Natural killer cell treated with Interleukin-12 subunit alpha and Interleukin-12 subunit beta and Interleukin-15 and Interleukin-18, amount 100 ng/mL, for 72 hours (primary cell): Measurements from ENCODE around the gene NPEPL1. TPM values are rescaled to one million over a fixed set of nuclear protein-coding genes. Genes with fewer than 3 reads are reported as not detected.

Source experiments
- ATAC-seq, 2 donors: fragments of 150-1000 bp; cut with Tn5 transposase in 1 of 2; sonication (Bioruptor Pico), chemical (Tn5 transposase) in 1 of 2; 2 replicates each; pipeline ENCODE4 v1.10.0; 2021
- DNase-seq: peaks from one replicate; pipeline ENCODE4 v3.0.0; 2022; ENCODE audit warnings: low spot score
- H3K27ac Mint-ChIP-seq, 2 donors: 1 replicate in 1 of 2; 2 replicates in 1 of 2; pipeline ENCODE4 v1.8.0; 2022; ENCODE audit warnings: mixed read lengths in 2 of 2, mild to moderate bottlenecking in 1 of 2, moderate library complexity in 1 of 2
- H3K27me3 Mint-ChIP-seq, 2 donors: 1 replicate in 1 of 2; 2 replicates in 1 of 2; pipeline ENCODE4 v1.8.0; 2022; ENCODE audit warnings: mixed read lengths in 2 of 2
- H3K36me3 Mint-ChIP-seq: one replicate; pipeline ENCODE4 v1.8.0; 2022; ENCODE audit warnings: mixed read lengths
- H3K4me1 Mint-ChIP-seq, 2 donors: 1 replicate in 1 of 2; 2 replicates in 1 of 2; pipeline ENCODE4 v1.8.0; 2022; ENCODE audit warnings: low read depth in 2 of 2, mixed read lengths in 2 of 2, mild to moderate bottlenecking in 1 of 2
- H3K4me3 Mint-ChIP-seq: one replicate; pipeline ENCODE4 v1.8.0; 2022; ENCODE audit warnings: mixed read lengths
- H3K9me3 Mint-ChIP-seq: 2 replicates; pipeline ENCODE4 v1.8.0; 2022; ENCODE audit warnings: mixed read lengths
- total RNA-seq, 2 donors: library from RNA; stranded (reverse); gene quantifications; one replicate each; pipeline ENCODE4 v1.2.3, GENCODE V29; 2022

NPEPL1 gene
- total RNA-seq, 2 donors from 2014 or later = 23.6 to 30.4 TPM

GRCh38 chr20:58713801-58714339, 21.3 kb downstream of the NPEPL1 start:
- DNase-seq (no peak), ATAC-seq (no peak)
- Mint-ChIP-seq H3K9me3 (no peaks in the 10 kb centered on the region), H3K4me1 (peaks cover 0 to 2% of the 10 kb centered on the region in 2 donors), H3K27ac (no peak overlapping the region), H3K4me3 (no peak overlapping the region), H3K27me3 (no peaks in the 10 kb centered on the region), H3K36me3 (no peaks in the 10 kb centered on the region)

GRCh38 chr20:58714340-58714922, 21.8 kb downstream of the NPEPL1 start:
- no peak overlapping the region for H3K27ac Mint-ChIP-seq
- H3K9me3 Mint-ChIP-seq = no peaks in the 10 kb centered on the region
- ATAC-seq (no peak), DNase-seq (no peak)
- no peaks in the 10 kb centered on the region for H3K36me3 Mint-ChIP-seq
- no peaks in the 10 kb centered on the region for H3K27me3 Mint-ChIP-seq
- peaks cover 0 to 2% of the 10 kb centered on the region in 2 donors for H3K4me1 Mint-ChIP-seq
- no peak overlapping the region for H3K4me3 Mint-ChIP-seq

DNA sequence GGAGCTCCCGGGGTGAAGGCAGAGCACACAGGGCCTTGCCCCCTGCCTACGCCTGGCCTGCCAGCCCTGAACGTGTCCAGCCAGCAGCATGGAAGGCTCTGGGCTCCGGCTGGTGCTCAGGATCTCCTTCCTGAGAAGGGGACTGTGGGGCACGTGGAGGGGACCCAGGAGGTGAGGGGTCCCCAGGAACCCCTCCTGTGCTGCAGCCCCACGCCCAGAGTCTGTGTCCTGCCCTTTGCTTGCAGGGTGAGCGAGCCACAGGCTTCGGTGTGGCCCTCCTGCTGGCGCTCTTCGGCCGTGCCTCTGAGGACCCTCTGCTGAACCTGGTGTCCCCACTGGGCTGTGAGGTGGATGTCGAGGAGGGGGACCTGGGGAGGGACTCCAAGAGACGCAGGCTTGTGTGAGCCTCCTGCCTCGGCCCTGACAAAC, 22.3 kb downstream of the NPEPL1 start:
- H3K4me1 Mint-ChIP-seq = peaks cover 0 to 2% of the 10 kb centered on the region in 2 donors
- H3K27me3 Mint-ChIP-seq = no peaks in the 10 kb centered on the region
- no peak overlapping the region for H3K27ac Mint-ChIP-seq
- DNase-seq (no peak), ATAC-seq (no peak)
- no peaks in the 10 kb centered on the region for H3K9me3 Mint-ChIP-seq
- H3K36me3 Mint-ChIP-seq = no peaks in the 10 kb centered on the region
- H3K4me3 Mint-ChIP-seq = no peak overlapping the region

GRCh38 chr20:58715391-58715800, 22.8 kb downstream of the NPEPL1 start:
- H3K36me3 Mint-ChIP-seq = no peaks in the 10 kb centered on the region
- H3K27me3 Mint-ChIP-seq = no peaks in the 10 kb centered on the region
- no peaks in the 10 kb centered on the region for H3K9me3 Mint-ChIP-seq
- ATAC-seq = no peak
- no peak for DNase-seq
- H3K4me1 Mint-ChIP-seq = peaks cover 0 to 2% of the 10 kb centered on the region in 2 donors
- H3K27ac Mint-ChIP-seq = no peak overlapping the region
- no peak overlapping the region for H3K4me3 Mint-ChIP-seq

DNA sequence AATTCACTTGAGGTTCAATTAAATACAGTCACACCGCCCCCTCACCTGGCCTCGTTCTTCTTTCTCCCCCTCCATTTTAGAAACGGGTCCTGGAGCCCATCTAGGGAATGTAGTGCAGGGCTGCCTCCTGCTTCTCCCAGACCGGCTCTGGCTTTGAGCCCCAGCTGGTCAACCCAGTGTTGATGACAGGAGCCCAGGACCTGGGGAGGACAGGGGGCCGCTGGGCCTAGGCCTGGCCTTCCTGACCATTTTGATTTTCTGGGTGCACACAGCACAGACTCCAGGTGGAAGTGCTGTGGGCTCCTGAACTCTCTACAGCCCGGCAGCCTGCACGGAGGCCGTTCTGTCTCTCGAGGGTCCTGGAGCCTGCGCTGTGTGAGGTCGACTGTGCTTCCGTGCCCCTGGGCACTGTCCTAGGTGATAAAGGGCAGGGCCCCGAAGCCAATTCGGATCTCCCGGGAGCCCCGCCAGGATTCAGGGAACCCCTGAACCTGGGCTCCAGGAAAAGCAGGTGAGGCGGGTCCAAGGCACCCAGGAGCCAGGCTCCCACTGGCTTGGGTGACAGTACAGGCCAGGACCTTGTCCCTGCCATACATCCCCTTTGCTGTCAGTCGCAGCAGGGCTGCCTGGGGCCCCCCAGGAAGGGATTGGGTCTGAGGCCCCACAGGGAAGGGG, 23.3 kb downstream of the NPEPL1 start:
- H3K27ac Mint-ChIP-seq = no peak overlapping the region
- H3K27me3 Mint-ChIP-seq = peaks cover 4% of the 10 kb centered on the region in 2 donors
- H3K4me3 Mint-ChIP-seq = no peak overlapping the region
- H3K4me1 Mint-ChIP-seq = peaks cover 0 to 2% of the 10 kb centered on the region in 2 donors
- no peak for ATAC-seq
- no peaks in the 10 kb centered on the region for H3K36me3 Mint-ChIP-seq
- H3K9me3 Mint-ChIP-seq = no peaks in the 10 kb centered on the region
- DNase-seq = no peak

DNA sequence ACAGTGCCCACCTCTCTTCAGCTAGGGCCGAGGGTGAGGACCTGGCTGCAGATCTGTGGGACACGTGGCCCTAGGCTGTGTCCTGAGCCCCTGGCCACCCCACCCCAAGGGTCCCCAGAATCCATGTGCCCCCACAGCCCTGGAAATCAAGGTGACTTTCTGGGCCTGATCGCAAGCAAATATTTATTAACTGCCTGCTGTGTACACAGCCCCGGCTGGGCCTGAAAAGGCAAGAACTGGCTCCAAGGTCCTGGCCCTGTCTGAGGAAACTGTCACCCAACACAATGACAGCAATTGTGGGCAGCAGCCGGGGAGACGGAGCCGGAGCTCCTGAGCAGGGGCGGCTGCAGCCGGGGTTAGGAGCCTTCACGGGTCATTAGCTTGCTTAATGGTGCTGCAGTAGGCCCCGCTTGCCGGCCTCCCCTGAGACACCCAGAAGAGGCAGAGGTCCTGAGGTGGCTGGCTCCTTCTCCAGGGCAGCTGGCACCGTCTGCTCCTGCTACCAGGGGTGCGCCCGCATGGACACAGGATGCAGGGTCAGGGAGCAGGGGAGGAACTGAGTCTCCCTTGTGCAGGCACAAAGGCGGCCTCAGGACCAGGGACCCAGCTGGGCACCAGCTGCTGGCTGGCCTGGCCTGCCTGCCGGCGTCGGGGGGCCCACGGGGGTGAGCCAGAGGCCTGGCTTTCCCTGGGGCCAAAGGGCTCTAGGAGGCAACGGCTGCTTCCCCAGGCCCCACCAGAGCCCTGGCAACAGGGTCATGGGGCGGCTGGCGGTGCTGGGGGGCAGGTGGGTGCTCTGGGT, 24.1 kb downstream of the NPEPL1 start:
- Mint-ChIP-seq H3K4me1 (peaks cover 0 to 2% of the 10 kb centered on the region in 2 donors), H3K9me3 (no peaks in the 10 kb centered on the region), H3K36me3 (no peaks in the 10 kb centered on the region), H3K27ac (no peak overlapping the region), H3K27me3 (peaks cover 9 to 10% of the 10 kb centered on the region in 2 donors), H3K4me3 (no peak overlapping the region)
- DNase-seq (no peak), ATAC-seq (no peak)

DNA sequence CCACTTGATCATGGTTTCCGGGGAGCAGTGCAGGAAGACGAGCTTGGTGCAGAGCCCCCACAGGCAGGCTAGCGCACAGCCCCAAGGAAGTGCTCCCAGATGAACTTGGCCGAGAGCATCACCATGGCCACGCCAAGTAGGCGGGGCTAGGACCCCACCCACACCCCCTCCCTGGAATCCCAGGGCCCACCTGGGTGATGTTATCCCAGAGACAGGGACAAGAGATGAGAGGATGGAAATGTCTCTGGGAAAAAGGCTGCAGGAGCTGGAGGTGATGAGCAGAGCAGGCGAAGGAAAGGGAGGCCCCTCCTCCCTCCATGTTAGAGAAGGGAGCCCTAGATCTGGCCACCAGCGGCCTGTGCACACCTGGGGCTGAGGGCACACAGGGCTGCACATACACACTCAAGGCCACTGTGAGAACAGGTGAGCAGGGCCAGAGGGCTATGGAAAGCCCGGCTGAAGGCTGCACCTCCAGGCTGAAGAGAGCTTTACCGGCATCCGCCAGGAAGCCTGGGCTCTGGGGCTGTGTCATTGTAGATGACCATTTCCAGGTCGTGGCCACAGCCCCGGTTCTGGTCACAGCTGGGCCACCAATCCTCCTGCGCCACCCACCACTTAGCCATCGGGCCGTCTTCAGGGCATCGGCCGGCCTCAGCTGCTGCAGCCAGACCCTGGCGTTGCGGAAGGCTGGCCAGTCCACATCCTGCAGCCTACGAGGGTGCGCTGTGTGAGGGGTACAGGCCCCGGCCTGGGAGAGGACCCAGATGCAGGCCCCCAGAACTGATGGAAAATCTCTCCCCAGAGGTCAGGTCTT, 24.9 kb downstream of the NPEPL1 start:
- Mint-ChIP-seq H3K4me1 (peaks cover 0 to 2% of the 10 kb centered on the region in 2 donors), H3K27me3 (peaks cover 13 to 16% of the 10 kb centered on the region in 2 donors), H3K4me3 (no peak overlapping the region), H3K36me3 (no peaks in the 10 kb centered on the region), H3K9me3 (no peaks in the 10 kb centered on the region), H3K27ac (no peak overlapping the region)
- no peak for DNase-seq
- no peak for ATAC-seq

- Mint-ChIP-seq H3K27ac (no peak overlapping the region), H3K36me3 (no peaks in the 10 kb centered on the region)
- no peak for ATAC-seq
Measured at GRCh38 chr20:58718121-58718563, 25.5 kb downstream of the NPEPL1 start.

DNA sequence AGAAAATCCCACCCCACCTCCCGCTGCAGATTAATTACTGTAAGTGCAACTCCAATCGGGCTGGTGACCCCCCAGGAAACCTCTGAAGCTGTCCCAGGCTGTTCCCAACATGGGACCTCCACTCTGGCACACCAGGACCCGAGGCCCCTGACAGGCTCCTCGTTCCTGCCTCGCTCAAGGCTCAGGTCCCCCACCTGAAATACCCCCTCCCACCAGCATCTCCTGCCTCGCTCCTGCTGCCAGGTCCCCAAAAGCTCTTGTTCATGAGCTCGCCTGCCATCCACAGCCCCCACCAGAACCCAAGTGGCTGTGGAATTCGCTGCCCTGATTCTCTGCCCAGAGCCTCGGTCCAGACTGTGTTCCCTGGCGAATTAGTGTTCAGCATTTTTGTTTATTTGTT, 26.1 kb downstream of the NPEPL1 start:
- Mint-ChIP-seq H3K9me3 (no peaks in the 10 kb centered on the region), H3K27ac (no peak overlapping the region), H3K4me1 (peaks cover 0 to 2% of the 10 kb centered on the region in 2 donors), H3K4me3 (no peak overlapping the region), H3K27me3 (peaks cover 26 to 28% of the 10 kb centered on the region in 2 donors), H3K36me3 (no peaks in the 10 kb centered on the region)
- DNase-seq (no peak), ATAC-seq (no peak)

More at GRCh38 chr20:58718121-58718563, 25.5 kb downstream of the NPEPL1 start:
- no peaks in the 10 kb centered on the region for H3K9me3 Mint-ChIP-seq
- no peak for DNase-seq
- H3K4me3 Mint-ChIP-seq = no peak overlapping the region
- peaks cover 20 to 23% of the 10 kb centered on the region in 2 donors for H3K27me3 Mint-ChIP-seq
- H3K4me1 Mint-ChIP-seq = peaks cover 0 to 2% of the 10 kb centered on the region in 2 donors

DNA sequence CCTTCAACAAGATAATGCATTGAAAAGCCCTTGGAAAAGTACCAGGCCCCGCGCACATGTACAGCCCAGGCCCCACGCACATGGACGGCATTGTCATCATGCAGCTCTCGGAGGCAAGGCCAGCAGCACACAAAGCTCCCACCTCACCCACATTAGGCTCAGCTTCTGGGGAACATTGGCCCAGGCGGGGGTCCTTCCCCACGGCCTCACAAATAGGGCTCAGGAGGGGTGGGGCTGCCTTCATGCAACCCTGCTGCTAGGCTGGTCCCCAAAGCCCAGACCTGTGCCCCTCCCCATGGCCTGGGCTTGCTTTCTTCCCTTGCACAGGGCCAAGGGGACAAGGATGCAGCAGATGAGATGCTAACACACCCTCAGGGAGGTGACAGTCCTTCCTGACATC, 26.7 kb downstream of the NPEPL1 start:
- Mint-ChIP-seq H3K4me3 (no peak overlapping the region), H3K27ac (no peak overlapping the region), H3K27me3 (peaks cover 28 to 34% of the 10 kb centered on the region in 2 donors), H3K36me3 (no peaks in the 10 kb centered on the region), H3K9me3 (no peaks in the 10 kb centered on the region), H3K4me1 (peaks cover 0 to 2% of the 10 kb centered on the region in 2 donors)
- DNase-seq (no peak), ATAC-seq (no peak)

DNA sequence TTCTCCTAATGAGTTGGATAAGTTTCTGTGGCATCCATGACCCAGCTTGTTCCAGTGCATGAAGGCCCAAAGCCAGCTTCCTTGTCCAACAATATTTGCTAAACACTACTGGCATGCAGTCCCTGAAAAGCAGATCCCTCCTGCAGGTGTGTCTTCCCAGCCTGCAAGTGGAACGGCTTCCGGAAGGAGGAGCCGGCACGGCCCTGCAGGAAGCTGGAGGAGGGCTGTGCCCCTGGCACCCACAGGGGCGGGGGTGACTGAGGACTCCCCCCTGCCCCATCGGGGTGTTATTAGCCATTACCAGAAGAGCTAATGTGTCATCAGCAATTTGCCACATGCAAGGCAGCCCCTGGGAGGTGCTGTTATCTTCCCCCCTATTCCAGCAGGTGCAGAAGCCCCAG, 27.4 kb downstream of the NPEPL1 start:
- Mint-ChIP-seq H3K4me3 (no peak overlapping the region), H3K4me1 (peaks cover 0 to 2% of the 10 kb centered on the region in 2 donors), H3K9me3 (no peaks in the 10 kb centered on the region), H3K27me3 (peaks cover 33 to 41% of the 10 kb centered on the region in 2 donors), H3K27ac (no peak overlapping the region), H3K36me3 (no peaks in the 10 kb centered on the region)
- DNase-seq = no peak
- ATAC-seq = no peak

DNA sequence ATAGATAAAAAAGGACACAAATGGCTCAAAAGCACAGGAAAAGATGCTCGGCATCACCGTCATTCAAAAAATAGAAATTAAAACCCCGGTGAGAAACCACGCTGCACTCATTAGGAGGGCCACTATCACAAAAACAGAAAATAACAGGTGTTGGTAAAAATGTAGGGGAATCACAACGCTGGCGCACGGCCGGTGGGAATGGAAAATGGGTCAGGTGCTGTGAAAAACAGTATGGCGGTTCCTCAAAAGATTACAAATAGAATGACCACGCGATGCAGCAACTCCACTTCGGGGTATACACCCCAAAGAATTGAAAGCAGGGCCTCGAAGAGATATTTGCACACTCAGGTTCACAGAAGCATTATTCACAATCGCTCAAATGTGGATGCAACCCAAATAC, 28.3 kb downstream of the NPEPL1 start:
- no peaks in the 10 kb centered on the region for H3K36me3 Mint-ChIP-seq
- H3K4me1 Mint-ChIP-seq = peaks cover 0 to 2% of the 10 kb centered on the region in 2 donors
- ATAC-seq (no peak), DNase-seq (no peak)
- no peak overlapping the region for H3K4me3 Mint-ChIP-seq
- no peaks in the 10 kb centered on the region for H3K9me3 Mint-ChIP-seq
- H3K27ac Mint-ChIP-seq = no peak overlapping the region
- peaks cover 33 to 49% of the 10 kb centered on the region in 2 donors for H3K27me3 Mint-ChIP-seq
